Adipocyte (in vitro differentiated cells): ENCODE data around the gene MCCD1.
"Not testable (repeated sequence)": the region's sequence is repeated elsewhere in the genome, so short reads cannot be mapped to it uniquely, and the experiment has no call there.

ENCODE experiments used
- DNase-seq: peaks from one replicate; pipeline ENCODE4 v3.0.0-alpha.2; 2015; ENCODE audit warnings: low read depth
- H3K27me3 ChIP-seq: replicated peaks from 2 replicates; pipeline ENCODE4 v1.7.0; 2013; ENCODE audit warnings: mild to moderate bottlenecking, low read length, moderate library complexity; ENCODE audit not compliant: control insufficient read depth, insufficient read depth
- H3K36me3 ChIP-seq: 2 replicates; pipeline ENCODE4 v1.7.0; 2013; ENCODE audit warnings: low read length, mild to moderate bottlenecking, moderate library complexity; ENCODE audit not compliant: control insufficient read depth, insufficient read depth, severe bottlenecking
- H3K4me1 ChIP-seq: 2 replicates; pipeline ENCODE4 v1.7.0; 2013; ENCODE audit warnings: mild to moderate bottlenecking, low read length, moderate library complexity; ENCODE audit not compliant: control insufficient read depth, insufficient read depth
- H3K4me3 ChIP-seq: 2 replicates; pipeline ENCODE4 v1.7.0; 2013; ENCODE audit warnings: mild to moderate bottlenecking, low read length, moderate library complexity
- H3K9ac ChIP-seq: 2 replicates; pipeline ENCODE4 v1.7.0; 2013; ENCODE audit warnings: mild to moderate bottlenecking, low read length, moderate library complexity
- H3K9me3 ChIP-seq: 2 replicates; pipeline ENCODE4 v1.7.0; 2013; ENCODE audit warnings: mild to moderate bottlenecking, low read length, moderate library complexity; ENCODE audit not compliant: control insufficient read depth

MCCD1 gene

DNA sequence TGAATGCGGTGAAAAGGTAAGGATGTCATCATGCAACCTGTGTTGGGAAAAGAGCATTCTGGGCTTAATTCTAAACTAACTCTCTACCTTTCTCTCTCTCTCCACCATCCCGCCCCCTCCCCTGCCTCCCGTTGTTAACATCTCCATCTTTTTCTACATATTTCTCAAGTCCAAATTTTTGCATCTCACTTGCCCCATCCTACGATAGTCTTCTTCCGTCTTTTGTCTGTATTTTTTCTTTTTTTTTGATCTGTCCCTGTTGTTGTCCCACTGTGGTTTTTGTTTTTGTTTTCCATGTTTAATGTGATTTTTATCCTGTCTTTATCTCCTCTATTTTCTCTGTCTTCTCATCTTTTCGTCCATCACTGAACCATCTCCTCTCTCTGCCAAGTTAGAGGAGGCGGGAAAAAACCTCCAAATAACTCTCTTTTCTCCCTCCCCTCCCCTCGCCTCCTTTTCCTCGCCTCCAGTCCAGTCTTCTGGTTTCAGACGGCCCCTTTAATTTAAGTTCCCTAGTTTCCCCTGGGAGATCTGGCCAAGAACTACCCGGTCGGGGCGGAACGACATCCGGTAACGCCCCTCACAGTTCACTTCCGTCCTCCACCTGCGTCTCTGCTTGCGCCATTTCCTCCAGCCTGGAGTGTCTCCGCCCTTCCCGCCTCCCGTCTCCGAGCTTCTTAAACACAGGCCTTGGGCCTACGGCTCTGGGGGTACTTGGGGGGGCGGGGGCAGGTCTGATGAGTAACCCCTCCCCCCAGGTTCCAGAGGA, 18.4 kb downstream of the MCCD1 start, which contains the start of gene NFKBIL1:
Gene NFKBIL1 (plus strand): TSS at position 651 of the 769 bp plus-strand sequence. CDS start 87 bp downstream, at position 738.
- H3K27me3 ChIP-seq = no peaks in the 10 kb centered on the region
- DNase-seq = peak; percentile 99
- peak within 1 kb of the TSS; percentile 84 for H3K4me3 ChIP-seq
- peak within 1 kb of the TSS; percentile 91 for H3K9ac ChIP-seq
- peaks cover 13% of the 10 kb centered on the region for H3K4me1 ChIP-seq
- peaks cover 23% of the 10 kb centered on the region for H3K36me3 ChIP-seq
- H3K9me3 ChIP-seq = no peaks in the 10 kb centered on the region

DNA sequence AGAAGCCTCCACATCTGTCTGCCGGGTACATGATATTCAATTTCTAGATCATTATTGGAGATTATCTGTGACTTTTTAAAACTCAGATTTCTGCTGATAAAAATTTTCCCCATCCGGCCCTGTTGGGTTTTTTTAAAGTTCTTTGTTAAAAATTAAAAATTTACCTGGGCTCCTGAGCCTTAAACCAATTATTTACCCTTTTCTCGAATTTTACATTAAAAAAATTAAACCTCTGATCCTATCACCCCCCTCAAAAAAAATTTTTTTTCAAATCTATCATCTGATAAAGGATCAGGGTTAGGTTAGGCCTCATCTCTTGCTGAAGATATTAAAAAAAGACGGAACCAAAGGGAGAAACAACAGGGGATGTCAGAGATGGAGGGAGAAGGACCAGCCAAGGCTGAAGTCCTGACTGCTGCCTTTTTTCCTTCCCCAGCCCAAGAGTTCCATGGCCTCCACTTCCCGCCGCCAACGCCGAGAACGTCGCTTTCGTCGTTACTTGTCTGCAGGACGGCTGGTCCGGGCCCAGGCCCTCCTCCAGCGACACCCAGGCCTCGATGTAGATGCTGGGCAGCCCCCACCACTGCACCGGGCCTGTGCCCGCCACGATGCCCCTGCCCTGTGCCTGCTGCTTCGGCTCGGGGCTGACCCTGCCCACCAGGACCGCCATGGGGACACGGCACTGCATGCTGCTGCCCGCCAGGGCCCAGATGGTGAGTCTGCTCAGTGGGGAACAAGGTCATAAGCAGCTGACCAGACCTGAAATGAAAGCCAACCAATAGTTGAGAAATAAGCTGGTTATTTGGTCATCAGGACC, 19.2 kb downstream of the MCCD1 start:
- Histone ChIP-seq H3K9ac (peak overlapping the region; percentile 91), H3K27me3 (no peaks in the 10 kb centered on the region), H3K9me3 (no peaks in the 10 kb centered on the region), H3K4me1 (peaks cover 13% of the 10 kb centered on the region), H3K36me3 (peaks cover 23% of the 10 kb centered on the region), H3K4me3 (peak overlapping the region; percentile 84)
- DNase-seq = no peak

DNA sequence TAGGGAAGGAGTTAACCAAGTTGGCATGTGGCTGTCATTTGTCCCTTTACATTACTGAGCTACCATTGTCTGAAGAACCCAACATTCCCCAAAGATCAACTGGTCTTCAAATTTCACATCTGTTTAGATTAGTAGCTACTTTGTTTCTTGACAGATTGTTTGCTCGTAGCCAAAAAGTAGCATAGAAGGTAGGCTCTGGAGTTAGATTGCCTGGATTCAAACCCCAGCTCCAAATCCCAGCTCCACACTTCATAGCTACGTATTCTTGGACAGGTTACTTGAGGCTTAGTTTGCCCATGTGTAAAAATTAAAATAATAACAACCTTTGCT, 19.7 kb downstream of the MCCD1 start:
- DNase-seq = no peak
- H3K27me3 ChIP-seq = no peaks in the 10 kb centered on the region
- peaks cover 29% of the 10 kb centered on the region for H3K36me3 ChIP-seq
- H3K9ac ChIP-seq = peak overlapping the region; percentile 91
- H3K4me1 ChIP-seq = peaks cover 13% of the 10 kb centered on the region
- no peaks in the 10 kb centered on the region for H3K9me3 ChIP-seq
- H3K4me3 ChIP-seq = peak overlapping the region; percentile 84

DNA sequence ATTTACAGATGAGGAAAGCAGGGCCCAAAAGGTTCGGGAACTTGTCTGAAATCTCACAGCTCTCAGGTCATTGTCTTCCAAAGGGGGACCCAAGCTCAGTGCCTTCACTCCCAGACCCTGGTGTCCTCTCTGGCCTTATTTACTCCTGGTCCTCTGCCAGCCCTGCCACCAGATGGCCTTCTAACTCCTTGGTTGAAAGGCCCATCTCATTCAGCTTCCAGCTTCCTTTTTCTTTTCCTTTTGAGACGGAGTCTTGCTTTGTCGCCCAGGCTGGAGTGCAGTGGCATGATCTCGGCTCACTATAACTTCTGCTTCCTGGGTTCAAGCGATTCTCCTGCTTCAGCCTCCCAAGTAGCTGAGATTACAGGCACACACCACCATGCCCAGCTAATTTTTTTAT, 22.6 kb downstream of the MCCD1 start:
- peaks cover 43% of the 10 kb centered on the region for H3K36me3 ChIP-seq
- H3K4me1 ChIP-seq = peaks cover 13% of the 10 kb centered on the region
- not testable (repeated sequence) for H3K9ac ChIP-seq, H3K9me3 ChIP-seq, H3K27me3 ChIP-seq, H3K4me3 ChIP-seq
- DNase-seq = peak; percentile 17

DNA sequence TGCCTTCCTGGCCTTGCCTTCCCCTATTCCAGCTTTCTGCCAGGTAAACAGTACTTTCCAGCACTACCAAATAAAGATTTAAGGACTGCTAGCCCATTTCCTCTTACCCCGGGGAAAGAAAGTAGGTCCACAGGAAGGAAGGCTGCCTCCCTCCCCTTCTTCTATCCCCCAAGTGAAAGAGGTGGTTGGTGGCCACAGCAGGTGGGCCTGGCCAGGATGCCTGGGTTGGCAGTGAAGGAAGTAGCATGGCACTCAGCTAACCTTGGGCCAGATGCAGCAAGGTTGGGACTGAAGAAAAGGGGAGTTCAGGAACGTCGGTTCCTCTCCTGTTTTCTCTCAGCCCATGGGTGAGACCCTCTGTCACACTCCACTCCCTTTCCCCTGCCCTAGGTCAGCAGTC, 27.5 kb downstream of the MCCD1 start:
- Histone ChIP-seq H3K4me3 (no peak overlapping the region), H3K9ac (no peak overlapping the region), H3K36me3 (peaks cover 46% of the 10 kb centered on the region)

DNA sequence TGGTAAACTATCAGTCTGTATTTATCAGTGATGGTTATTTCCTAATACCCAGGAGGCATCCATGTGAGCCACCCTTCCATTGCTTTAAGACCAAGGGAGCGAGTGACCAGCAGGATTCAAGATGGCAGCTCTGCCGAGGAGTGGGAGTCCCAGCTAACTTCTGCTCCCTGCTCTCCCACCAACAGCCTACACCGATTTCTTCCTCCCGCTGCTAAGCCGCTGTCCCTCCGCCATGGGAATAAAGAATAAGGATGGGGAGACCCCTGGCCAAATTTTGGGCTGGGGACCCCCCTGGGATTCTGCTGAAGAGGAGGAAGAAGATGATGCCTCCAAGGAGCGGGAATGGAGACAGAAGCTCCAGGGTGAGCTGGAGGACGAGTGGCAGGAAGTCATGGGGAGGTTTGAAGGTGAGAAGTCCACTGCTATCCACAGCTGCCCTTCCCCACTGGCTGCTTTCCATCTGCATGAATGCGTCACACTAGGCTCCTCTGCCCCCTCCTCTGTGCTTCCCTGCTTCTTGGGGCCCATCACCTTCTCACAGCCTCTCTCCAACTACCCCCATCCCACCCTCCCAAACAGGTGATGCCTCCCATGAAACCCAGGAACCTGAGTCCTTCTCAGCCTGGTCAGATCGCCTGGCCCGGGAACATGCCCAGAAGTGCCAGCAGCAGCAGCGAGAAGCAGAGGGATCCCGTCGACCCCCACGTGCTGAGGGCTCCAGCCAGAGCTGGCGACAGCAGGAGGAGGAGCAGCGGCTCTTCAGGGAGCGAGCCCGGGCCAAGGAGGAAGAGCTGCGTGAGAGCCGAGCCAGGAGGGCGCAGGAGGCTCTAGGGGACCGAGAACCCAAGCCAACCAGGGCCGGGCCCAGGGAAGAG, 28.9 kb downstream of the MCCD1 start:
- Histone ChIP-seq H3K4me3 (no peak overlapping the region), H3K9me3 (no peaks in the 10 kb centered on the region), H3K9ac (no peak overlapping the region), H3K36me3 (peaks cover 45% of the 10 kb centered on the region), H3K4me1 (peaks cover 22% of the 10 kb centered on the region), H3K27me3 (no peaks in the 10 kb centered on the region)
- no peak for DNase-seq

More for the DNA sequence above, 27.5 kb downstream of the MCCD1 start:
- peaks cover 22% of the 10 kb centered on the region for H3K4me1 ChIP-seq
- H3K27me3 ChIP-seq = no peaks in the 10 kb centered on the region
- H3K9me3 ChIP-seq = no peaks in the 10 kb centered on the region
- DNase-seq = no peak

DNA sequence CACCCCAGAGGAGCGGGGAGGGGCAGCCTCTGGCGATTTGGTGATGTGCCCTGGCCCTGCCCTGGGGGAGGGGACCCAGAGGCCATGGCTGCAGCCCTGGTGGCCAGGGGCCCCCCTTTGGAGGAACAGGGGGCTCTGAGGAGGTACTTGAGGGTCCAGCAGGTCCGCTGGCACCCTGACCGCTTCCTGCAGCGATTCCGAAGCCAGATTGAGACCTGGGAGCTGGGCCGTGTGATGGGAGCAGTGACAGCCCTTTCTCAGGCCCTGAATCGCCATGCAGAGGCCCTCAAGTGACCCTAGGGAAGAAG, 29.5 kb downstream of the MCCD1 start:
- no peak for DNase-seq
- H3K4me1 ChIP-seq = peaks cover 26% of the 10 kb centered on the region
- no peaks in the 10 kb centered on the region for H3K27me3 ChIP-seq
- H3K36me3 ChIP-seq = peaks cover 42% of the 10 kb centered on the region
- no peak overlapping the region for H3K4me3 ChIP-seq
- H3K9me3 ChIP-seq = no peaks in the 10 kb centered on the region
- no peak overlapping the region for H3K9ac ChIP-seq

DNA sequence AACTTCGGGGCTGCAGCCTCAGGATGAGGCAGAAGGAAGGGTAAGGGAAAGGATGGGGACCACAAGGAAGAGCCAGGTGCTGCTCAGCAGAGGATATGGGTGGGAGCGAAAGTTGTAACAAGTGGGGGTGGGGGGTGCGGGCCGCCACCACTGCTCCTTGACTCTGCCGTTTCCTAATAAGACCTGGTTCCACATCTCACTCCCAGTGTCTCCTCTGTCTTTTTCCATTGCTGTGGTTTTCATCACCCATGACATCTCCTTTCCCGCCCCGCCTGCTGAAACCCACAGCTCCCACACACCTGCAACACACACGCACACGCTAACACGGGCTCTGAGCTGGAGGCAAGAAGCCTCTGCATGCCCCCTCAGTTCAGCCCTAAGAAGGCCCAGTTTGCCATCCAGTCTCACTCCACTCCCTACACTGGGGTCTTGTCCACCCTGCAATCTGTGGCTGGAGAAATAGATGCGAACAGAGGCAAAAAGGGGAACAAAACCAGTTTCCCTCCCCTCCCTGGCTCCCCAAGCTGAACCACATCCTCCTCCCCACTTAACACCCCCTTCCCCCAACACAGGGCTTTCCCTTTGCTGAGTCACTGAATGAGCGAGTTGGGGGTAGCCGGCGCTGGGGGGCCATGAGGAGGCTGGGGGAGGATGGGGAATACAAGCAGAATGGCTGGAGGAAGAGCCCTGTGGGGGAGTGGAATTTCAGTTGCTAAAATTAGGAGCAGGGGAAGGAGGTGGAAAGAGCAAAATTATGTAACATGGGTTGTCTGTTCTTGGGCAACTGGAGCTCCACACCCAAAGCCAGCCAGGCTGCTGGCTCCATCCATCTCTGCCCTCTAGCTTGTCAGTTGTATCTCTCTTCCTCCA, 30.1 kb downstream of the MCCD1 start:
- H3K4me1 ChIP-seq = peaks cover 31% of the 10 kb centered on the region
- no peak overlapping the region for H3K9ac ChIP-seq
- H3K4me3 ChIP-seq = no peak overlapping the region
- DNase-seq = no peak
- H3K36me3 ChIP-seq = peaks cover 39% of the 10 kb centered on the region
- no peaks in the 10 kb centered on the region for H3K9me3 ChIP-seq
- no peaks in the 10 kb centered on the region for H3K27me3 ChIP-seq

DNA sequence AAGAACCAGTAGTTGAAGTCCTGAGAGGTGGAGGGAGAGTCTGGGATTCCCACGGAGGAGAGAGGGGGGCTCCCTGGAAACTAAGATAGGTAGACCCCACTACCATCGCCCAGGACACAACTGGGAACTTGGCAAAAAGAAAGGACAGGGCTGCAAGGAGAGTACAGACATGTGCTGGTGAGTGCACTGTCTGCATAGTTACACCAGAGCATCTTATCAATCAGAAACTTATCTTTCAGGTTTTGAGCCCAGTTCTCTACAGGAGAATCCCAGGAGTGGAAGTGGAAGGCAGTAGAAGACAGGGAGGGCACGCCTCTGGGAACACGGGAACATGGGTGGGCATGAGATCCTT, 30.8 kb downstream of the MCCD1 start:
- Histone ChIP-seq H3K4me1 (peaks cover 31% of the 10 kb centered on the region), H3K27me3 (no peaks in the 10 kb centered on the region), H3K9me3 (no peaks in the 10 kb centered on the region), H3K4me3 (no peak overlapping the region), H3K36me3 (peaks cover 33% of the 10 kb centered on the region), H3K9ac (no peak overlapping the region)
- DNase-seq = no peak

DNA sequence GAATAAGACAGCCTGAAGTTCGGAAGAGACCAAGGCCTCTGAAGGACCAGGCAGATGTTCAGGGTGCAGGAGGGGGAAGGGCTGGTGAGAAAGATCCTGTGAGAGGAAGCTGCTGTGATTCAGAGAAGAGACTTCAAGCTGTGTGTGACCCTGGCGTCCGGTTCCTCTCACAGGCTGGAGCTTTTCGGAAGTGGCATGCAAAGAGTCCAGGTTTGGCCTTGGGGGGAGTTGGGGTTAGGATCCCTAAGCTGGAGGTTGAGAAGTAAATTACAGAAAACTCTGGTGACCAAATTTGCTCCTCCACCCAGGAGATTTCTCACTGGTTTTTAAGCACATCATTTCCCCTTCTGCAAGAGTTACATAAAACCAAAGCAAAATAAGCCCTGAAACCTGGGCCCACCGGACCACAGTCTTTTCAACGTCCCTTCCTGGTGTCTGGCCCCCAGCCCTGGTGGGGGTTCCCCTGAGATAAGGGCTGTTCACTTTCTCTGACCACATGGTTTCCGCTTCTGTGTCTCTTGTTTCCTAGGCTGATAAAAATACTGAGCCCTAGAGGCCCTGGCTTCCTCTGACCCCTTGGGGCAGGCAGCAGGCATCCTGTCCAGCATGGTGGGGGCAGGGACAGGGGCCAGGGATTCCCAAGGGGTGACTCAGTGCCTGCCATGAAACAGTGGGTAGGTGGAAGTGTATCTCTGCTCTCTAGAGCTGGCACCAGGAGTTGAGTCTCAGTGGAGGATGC, 31.4 kb downstream of the MCCD1 start:
- H3K4me3 ChIP-seq = no peak overlapping the region
- H3K36me3 ChIP-seq = peaks cover 31% of the 10 kb centered on the region
- H3K4me1 ChIP-seq = peaks cover 31% of the 10 kb centered on the region
- no peaks in the 10 kb centered on the region for H3K27me3 ChIP-seq
- DNase-seq = peak; percentile 10
- H3K9ac ChIP-seq = no peak overlapping the region
- no peaks in the 10 kb centered on the region for H3K9me3 ChIP-seq
